Esophagus squamous epithelium (tissue), 5 donors: Measurements from ENCODE around the gene PSMD12. TPM values are rescaled to one million over a fixed set of nuclear protein-coding genes. Genes with fewer than 3 reads are reported as not detected.

Source experiments
- DNase-seq: peaks from one replicate; lab custom pipeline; 2025; lab: John Stamatoyannopoulos, UW
- H3K27ac ChIP-seq, 4 donors: fragments of 200-600 bp; sonication (generic); one replicate each; pipeline ENCODE4 v1.5.1; 2016 to 2019; ENCODE audit warnings: mild to moderate bottlenecking in 1 of 4
- H3K27me3 ChIP-seq, 4 donors: fragments of 200-600 bp; sonication (generic); 1 replicate in 3 of 4; 2 replicates in 1 of 4; pipeline versions ENCODE4 v1.5.1 to v1.6.0; 2017 to 2021; ENCODE audit warnings: antibody characterized with exemption in 1 of 4
- H3K36me3 ChIP-seq, 3 donors: fragments of 200-600 bp; sonication (generic); one replicate each; pipeline ENCODE4 v1.5.1; 2016 to 2019
- H3K4me1 ChIP-seq, 3 donors: fragments of 200-600 bp; sonication (generic); one replicate each; pipeline ENCODE4 v1.5.1; 2017 to 2019
- H3K4me3 ChIP-seq, 4 donors: fragments of 200-600 bp; sonication (generic); 1 replicate in 3 of 4; 2 replicates in 1 of 4; pipeline ENCODE4 v1.5.1; 2016 to 2019; ENCODE audit warnings: mild to moderate bottlenecking in 2 of 4, moderate library complexity in 1 of 4
- H3K9me3 ChIP-seq, 3 donors: fragments of 200-600 bp; sonication (generic); one replicate each; pipeline ENCODE4 v1.5.1; 2016 to 2019
- POLR2A ChIP-seq, 4 donors: fragments of 450-650 bp; IDR thresholded peaks; one replicate each; pipeline ENCODE4 v1.6.1; 2017; ENCODE audit warnings: antibody characterized with exemption in 4 of 4, mild to moderate bottlenecking in 4 of 4, moderate library complexity in 3 of 4
- WGBS, 2 donors: methylation state at CpG; one replicate each; pipeline ENCODE4 v1.1.5; 2018; 5-methylcytosine and 5-hydroxymethylcytosine counted together
- intact Hi-C: fragments of 100-400 bp; cut with DNase I; formaldehyde crosslinking; loops from one replicate; pipeline ENCODE4 v1.15.0; 2022
- total RNA-seq, 4 donors: library from RNA; depleted of rRNA; stranded (reverse); fragments of >200 nt; gene quantifications; one replicate each; pipeline ENCODE4 v1.1.0, GENCODE V29; 2016
- TF ChIP-seq, protein P1 (sequence below), 6 experiments: fragments of 450-650 bp in 4 of 6; fragments of 200-600 bp in 2 of 6; sonication (generic) in 2 of 6; IDR thresholded peaks; one replicate each; pipeline ENCODE4 v1.5.1; 2016 to 2019; ENCODE audit warnings: antibody characterized with exemption in 6 of 6, mild to moderate bottlenecking in 4 of 6, moderate library complexity in 4 of 6
- donor health status: DM: yes; HTN: yes; CAD: no.

The PSMD12 gene
- total RNA-seq: 10 to 100 TPM; 15.9 to 38.1 (median 25.8) TPM

DNA sequence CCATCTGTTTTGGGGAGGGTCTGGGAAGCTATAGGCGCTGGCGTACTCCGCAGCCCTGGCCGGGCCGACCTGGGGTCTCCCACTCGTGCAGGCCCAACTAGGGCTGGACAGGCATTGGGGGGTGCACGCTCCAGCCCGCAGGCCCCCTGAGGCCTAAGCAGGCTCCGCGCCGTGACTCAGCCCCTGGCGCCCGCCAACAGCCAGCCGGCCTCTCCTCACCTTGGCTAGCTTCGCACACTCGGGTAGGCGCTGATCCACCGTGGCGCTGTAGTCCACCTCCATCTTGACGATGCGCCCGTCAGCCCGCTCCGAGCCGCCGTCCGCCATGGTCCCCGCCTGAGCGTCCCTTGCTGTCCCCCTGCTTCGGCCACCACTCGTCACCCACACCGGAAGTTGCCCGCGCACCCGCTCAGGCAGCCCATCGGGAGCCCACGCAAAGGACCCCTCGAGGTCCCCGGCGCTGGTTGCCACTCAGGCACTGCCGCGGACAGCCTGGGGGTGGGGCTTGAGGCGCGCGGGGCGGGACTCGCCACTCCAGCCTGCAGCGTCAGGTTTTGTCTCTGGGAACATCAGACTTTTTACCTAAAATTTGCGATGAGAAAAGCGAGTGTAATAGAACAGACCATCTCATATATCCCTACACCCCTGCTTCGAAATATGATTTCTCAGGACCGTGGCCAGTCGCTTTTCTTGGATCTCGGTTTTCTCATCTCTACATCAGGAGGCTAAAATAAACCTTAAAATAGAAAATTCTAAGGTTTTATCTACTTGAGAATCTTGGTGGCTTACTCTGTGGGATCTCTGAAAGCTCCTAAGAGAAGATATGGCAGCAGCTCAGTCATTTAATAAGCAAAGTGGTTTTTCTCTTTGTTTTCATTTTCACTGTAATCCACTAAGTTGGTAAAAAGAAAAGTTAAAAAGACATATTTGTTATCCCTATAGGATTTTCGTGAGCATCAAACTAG lies at the start of gene PSMD12:
PSMD12 (minus strand) TSS at position 385 of the 965 bp plus-strand sequence; CDS start at position 327, 58 bp downstream.
- WGBS, 2 donors: 2% methylated on average over 16 to 18 of the region's 55 CpGs
- Histone ChIP-seq H3K36me3 (peaks cover 0 to 9% (median 0%) of the 10 kb centered on the region in 3 donors), H3K9me3 (no peaks in the 10 kb centered on the region), H3K27ac (peak within 1 kb of the TSS; percentile 95 to 97 (median 96)), H3K27me3 (no peaks in the 10 kb centered on the region), H3K4me3 (peak within 1 kb of the TSS; percentile 88 to 100 (median 92)), H3K4me1 (peaks cover 8 to 49% (median 24%) of the 10 kb centered on the region in 3 donors)
- DNase-seq: peak; percentile 71
- peak in 3 of 4 donors; percentile 46 to 83 (median 77) for TF ChIP-seq POLR2A (IDR thresholded peaks at IDR 0.05)
- TF ChIP-seq, protein P1, sequence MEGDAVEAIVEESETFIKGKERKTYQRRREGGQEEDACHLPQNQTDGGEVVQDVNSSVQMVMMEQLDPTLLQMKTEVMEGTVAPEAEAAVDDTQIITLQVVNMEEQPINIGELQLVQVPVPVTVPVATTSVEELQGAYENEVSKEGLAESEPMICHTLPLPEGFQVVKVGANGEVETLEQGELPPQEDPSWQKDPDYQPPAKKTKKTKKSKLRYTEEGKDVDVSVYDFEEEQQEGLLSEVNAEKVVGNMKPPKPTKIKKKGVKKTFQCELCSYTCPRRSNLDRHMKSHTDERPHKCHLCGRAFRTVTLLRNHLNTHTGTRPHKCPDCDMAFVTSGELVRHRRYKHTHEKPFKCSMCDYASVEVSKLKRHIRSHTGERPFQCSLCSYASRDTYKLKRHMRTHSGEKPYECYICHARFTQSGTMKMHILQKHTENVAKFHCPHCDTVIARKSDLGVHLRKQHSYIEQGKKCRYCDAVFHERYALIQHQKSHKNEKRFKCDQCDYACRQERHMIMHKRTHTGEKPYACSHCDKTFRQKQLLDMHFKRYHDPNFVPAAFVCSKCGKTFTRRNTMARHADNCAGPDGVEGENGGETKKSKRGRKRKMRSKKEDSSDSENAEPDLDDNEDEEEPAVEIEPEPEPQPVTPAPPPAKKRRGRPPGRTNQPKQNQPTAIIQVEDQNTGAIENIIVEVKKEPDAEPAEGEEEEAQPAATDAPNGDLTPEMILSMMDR (IDR thresholded peaks at IDR 0.05): peak in 2 of 6 experiments; percentile 7 to 22
- intact Hi-C loops: no loop called here

- 84% methylated on average over 7 of the region's 7 CpGs for WGBS, 2 donors
- peaks cover under 1 to 44% (median 9%) of the 10 kb centered on the region in 3 donors for H3K4me1 ChIP-seq
- no peak for DNase-seq
- H3K9me3 ChIP-seq: no peaks in the 10 kb centered on the region
- no peak overlapping the region for H3K4me3 ChIP-seq
- TF ChIP-seq, protein P1 (IDR thresholded peaks at IDR 0.05): no peak
- TF ChIP-seq POLR2A (IDR thresholded peaks at IDR 0.05): no peak
- no peaks in the 10 kb centered on the region for H3K27me3 ChIP-seq
- H3K36me3 ChIP-seq: no peaks in the 10 kb centered on the region
- H3K27ac ChIP-seq: no peak overlapping the region
- intact Hi-C loops: no loop called here
Observed at GRCh38 chr17:67415291-67415690, 48.9 kb upstream of the PSMD12 start.

GRCh38 chr17:67414559-67414958 lies 48.2 kb upstream of the PSMD12 start:
- intact Hi-C loops: no loop called here
- Histone ChIP-seq H3K27me3 (no peaks in the 10 kb centered on the region), H3K36me3 (no peaks in the 10 kb centered on the region), H3K4me1 (peaks cover 0 to 37% (median 3%) of the 10 kb centered on the region in 3 donors), H3K9me3 (no peaks in the 10 kb centered on the region), H3K4me3 (no peak overlapping the region), H3K27ac (no peak overlapping the region)
- no peak for DNase-seq
- WGBS, 2 donors: 95 to 98% methylated on average over 2 of the region's 2 CpGs
- no peak for TF ChIP-seq POLR2A (IDR thresholded peaks at IDR 0.05)
- TF ChIP-seq, protein P1 (IDR thresholded peaks at IDR 0.05): no peak

GRCh38 chr17:67414130-67414529 lies 47.8 kb upstream of the PSMD12 start:
- DNase-seq: no peak
- Histone ChIP-seq H3K4me1 (peaks cover 0 to 32% (median 3%) of the 10 kb centered on the region in 3 donors), H3K36me3 (no peaks in the 10 kb centered on the region), H3K27me3 (no peaks in the 10 kb centered on the region), H3K9me3 (no peaks in the 10 kb centered on the region), H3K4me3 (no peak overlapping the region), H3K27ac (no peak overlapping the region)
- 91 to 100% methylated on average over 1 of the region's 1 CpG for WGBS, 2 donors
- intact Hi-C loops: no loop called here
- TF ChIP-seq, protein P1 (IDR thresholded peaks at IDR 0.05): no peak
- TF ChIP-seq POLR2A (IDR thresholded peaks at IDR 0.05): no peak

DNA sequence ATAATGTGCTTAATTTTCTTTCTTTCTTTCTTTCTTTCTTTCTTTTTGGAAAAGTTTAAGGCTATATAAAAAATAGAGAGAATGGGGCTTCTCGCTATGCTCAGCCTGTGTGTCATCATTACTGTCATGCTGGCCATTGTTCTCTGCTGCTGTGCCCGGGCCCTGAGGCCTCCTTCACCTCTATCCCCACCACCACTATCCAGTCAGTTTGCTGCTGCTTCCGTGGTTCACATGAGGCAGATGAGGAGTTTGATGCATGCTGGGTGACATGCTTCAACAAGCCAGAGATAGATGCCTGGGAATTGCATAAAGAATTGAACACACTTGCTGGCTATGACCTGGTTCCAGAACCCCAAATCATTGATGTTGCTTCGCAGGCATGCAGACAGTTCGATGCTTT lies 47.0 kb upstream of the PSMD12 start:
- H3K4me1 ChIP-seq: peaks cover 0 to 25% (median 3%) of the 10 kb centered on the region in 3 donors
- H3K27me3 ChIP-seq: no peaks in the 10 kb centered on the region
- H3K9me3 ChIP-seq: no peaks in the 10 kb centered on the region
- 38 to 43% methylated on average over 4 to 5 of the region's 5 CpGs for WGBS, 2 donors
- intact Hi-C loops: no loop called here
- H3K27ac ChIP-seq: no peak overlapping the region
- TF ChIP-seq POLR2A (IDR thresholded peaks at IDR 0.05): no peak
- TF ChIP-seq, protein P1 (IDR thresholded peaks at IDR 0.05): no peak
- DNase-seq: no peak
- H3K36me3 ChIP-seq: no peaks in the 10 kb centered on the region
- no peak overlapping the region for H3K4me3 ChIP-seq
